IPS DF 4.7 (cell line): ENCODE measurements around the gene NXF3.
"Not testable (repeated sequence)": the region's sequence is repeated elsewhere in the genome, so short reads cannot be mapped to it uniquely, and the experiment has no call there.

ENCODE experiments used
- DNase-seq: peaks from one replicate; pipeline ENCODE4 v3.0.0-alpha.2; 2013; ENCODE audit warnings: low spot score; ENCODE audit errors: extremely low read depth

The NXF3 gene

GRCh38 chrX:103092942-103093341 is at the start of gene NXF3:
Gene NXF3 (minus strand): TSS chrX:103093143. CDS start chrX:103093023, 120 bp downstream.
- no peak for DNase-seq

DNA sequence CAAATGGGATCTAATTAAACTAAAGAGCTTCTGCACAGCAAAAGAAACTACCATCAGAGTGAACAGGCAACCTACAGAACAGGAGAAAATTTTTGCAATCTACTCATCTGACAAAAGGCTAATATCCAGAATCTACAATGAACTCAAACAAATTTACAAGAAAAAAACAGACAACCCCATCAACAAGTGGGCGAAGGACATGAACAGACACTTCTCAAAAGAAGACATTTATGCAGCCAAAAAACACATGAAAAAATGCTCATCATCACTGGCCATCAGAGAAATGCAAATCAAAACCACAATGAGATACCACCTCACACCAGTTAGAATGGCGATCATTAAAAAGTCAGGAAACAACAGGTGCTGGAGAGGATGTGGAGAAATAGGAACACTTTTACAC is 43.6 kb upstream of the NXF3 start:
- DNase-seq: not testable (repeated sequence)

DNA sequence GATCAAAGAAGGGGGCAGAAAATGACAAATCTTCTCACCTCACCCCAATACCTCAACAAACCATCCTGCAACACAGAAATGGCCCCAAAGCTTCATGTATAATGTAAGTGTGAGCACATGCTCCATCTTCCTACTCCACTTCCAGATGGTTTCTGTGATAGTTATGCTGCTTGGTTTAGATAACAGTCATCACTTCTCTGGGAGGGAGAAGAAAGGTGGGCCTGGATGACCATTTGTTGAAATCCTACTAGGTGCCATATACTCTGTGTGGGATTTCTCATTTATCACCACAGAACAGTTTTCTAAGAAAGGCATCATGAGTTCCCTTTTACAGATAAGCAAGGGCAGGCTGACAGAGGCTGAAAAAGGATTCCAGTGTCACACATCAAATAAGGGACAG is 31.3 kb upstream of the NXF3 start:
- DNase-seq: no peak

GRCh38 chrX:103120748-103121147 is 27.8 kb upstream of the NXF3 start:
- no peak for DNase-seq

DNA sequence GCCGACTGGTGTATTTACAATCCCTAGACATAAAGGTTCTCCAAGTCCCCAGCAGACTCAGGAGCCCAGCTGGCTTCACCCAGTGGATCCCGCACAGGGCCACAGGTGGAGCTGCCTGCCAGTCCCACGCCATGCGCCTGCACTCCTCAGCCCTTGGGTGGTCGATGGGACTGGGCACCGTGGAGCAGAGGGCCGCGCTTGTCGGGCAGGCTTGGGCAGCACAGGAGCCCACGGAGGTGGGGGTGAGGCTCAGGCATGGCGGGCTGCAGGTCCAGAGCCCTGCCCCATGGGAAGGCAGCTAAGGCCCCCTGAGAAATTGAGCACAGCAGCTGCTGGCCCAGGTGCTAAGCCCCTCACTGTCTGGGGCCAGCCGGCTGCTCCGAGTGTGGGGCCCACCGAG is 24.0 kb upstream of the NXF3 start:
- DNase-seq: not testable (repeated sequence)

DNA sequence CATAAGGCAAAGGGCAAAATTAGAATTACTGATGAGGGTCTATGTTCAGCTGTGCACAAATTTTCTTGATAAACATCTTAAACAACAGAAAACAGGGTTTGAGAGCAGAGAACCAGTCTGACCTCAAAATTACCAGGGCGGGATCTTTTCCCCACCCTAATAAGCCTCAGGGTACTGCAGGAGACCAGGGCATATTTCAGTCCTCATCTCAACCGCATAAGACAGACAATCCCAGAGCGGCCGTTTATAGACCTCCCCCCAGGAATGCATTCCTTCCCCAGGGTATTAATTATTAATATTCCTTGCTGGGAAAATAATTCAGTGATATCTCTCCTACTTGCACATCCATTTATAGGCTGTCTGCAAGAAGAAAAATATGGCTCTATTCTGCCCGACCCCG is 16.6 kb upstream of the NXF3 start:
- DNase-seq: not testable (repeated sequence)

- DNase-seq: no peak
These were observed 14.9 kb upstream of the NXF3 start for GRCh38 chrX:103107836-103108235.

DNA sequence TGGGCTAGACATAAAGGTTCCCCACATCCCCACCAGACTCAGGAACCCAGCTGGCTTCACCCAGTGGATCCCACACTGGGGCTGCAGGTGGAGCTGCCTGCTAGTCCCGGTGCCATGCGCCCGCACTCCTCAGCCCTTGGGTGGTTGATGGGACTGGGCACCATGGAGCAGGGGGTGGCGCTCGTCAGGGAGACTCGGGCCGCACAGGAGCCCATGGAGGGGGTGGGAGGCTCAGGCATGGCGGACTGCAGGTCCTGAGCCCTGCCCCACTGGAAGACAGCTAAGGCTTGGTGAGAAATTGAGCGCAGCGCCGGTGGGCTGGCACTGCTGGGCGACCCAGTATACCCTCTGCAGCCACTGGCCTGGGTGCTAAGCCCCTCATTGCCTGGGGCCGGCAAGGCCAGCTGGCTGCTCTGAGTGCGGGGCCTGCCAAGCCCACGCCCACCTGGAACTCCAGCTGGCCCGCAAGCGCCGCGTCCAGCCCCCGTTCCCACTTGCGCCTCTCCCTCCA is 14.3 kb upstream of the NXF3 start:
- DNase-seq: not testable (repeated sequence)

GRCh38 chrX:103104370-103104769 is 11.4 kb upstream of the NXF3 start:
- DNase-seq: not testable (repeated sequence)

GRCh38 chrX:103103866-103104265 is 10.9 kb upstream of the NXF3 start:
- DNase-seq: not testable (repeated sequence)

DNA sequence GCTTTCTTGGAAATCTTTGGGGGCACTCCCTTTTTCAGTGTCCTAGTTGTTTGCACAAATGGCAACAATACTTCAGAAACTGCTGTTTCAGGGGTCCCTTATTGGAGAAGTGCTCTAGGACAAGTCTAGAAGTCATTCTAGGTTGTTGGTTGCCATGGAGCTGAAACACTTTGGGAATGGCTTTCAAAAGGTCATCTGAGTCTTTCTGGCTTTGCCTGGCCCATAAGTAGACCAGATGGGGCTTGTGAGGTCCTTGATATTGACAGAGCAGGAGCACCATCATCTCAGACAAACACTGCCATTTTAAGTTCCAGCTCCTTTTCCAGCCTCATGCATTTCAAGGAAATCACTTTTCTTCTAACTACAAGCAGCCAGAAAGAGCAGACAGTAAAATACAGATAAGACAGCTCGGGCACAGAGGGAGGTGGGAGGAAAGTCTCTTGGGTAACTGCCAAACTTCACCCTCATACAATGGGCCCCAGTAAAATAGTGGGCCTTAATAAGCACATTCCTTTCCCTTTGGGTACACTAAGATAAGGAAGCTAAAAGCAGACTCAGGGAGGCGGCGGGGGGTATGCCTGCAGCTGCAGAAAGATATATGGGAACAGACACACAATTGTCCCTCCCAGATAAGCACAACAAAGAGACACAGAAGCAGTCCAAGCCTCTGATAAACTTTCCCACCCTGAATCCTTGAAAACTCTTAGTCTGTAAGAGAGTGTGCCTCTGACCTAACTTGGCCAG is 8.5 kb upstream of the NXF3 start:
- no peak for DNase-seq

DNA sequence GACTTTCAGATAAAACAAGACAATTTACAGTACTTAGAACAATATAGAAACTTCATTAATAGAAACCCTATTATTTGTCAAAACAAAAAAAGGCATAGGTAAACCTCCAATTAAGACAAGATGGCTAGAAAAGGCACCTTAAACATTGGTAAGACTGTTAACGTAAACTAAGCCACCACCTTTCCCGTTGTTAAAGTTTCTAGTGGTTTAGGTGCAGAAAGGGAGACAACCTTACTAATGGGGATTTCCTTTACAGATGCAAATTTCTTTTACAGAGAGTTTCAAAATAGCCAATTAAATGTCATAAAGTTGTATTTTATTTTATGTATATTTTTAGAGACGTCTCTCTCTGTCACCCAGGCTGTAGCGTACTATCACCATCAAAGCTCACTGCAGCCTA is 7.5 kb upstream of the NXF3 start:
- DNase-seq: no peak

DNA sequence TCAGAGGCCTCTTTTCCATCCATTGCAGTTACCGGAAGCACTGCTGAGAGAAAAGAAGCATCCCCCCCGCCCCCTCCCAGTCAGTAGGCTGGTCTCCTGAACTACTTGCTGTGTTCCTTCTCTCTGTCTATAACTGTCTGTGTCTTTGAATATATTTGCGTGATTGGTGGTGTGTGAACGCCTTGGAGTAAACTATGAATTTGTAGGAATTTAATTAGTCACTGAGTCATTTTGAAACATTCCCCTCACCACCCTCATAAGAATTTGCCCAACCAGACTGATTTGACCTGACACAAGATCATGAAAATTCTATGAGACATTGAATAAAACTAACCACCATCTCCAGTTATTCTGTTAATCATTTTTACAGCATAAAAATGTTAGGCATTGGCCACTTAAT is 6.7 kb upstream of the NXF3 start:
- no peak for DNase-seq

GRCh38 chrX:103098488-103098887 is 5.5 kb upstream of the NXF3 start:
- DNase-seq: no peak

DNA sequence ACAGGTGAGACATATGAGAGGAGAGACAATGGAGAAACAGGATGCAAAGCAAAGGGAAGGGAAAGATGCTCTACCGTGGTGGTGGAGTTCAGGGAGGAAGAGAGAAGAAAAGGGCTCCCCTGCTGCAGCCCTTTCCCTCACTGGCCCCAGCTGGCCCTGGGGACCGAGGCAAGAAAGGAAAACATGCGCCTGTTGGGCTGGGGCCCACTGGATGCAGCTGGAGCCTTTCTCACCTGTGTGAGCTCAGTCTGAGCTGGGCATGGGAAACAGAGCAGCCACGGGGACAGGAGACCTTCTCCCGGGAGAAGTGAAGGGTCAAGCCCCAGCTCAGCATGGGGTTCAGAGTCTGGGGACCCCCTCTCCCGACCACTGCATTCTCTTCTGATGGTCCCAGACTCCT is 11.9 kb downstream of the NXF3 start:
- no peak for DNase-seq

GRCh38 chrX:103073467-103073866 is 19.5 kb downstream of the NXF3 start:
- no peak for DNase-seq

DNA sequence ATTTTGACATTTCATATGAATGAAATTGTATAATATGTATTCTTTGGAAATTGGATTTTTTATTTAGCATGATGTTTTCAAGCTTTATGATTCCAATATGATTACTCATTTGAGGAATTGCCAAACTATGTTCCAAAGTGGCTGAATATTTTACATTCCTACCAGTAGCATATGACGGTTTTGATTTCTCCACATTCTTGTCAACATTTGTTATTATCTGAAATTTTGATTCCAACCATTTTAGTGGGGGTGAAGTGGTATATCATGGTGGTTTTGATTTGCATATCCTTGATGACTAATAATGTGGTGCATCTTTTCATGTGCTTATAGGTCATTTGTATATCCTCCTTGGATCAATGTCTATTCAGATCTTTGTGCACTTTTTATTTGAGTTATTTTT is 26.3 kb downstream of the NXF3 start:
- no peak for DNase-seq

- no peak for DNase-seq
These were observed 29.0 kb downstream of the NXF3 start, which contains the start of gene BEX1 for GRCh38 chrX:103063918-103064434. Gene BEX1 (minus strand): TSS chrX:103064171. CDS start chrX:103063274, 897 bp downstream.

DNA sequence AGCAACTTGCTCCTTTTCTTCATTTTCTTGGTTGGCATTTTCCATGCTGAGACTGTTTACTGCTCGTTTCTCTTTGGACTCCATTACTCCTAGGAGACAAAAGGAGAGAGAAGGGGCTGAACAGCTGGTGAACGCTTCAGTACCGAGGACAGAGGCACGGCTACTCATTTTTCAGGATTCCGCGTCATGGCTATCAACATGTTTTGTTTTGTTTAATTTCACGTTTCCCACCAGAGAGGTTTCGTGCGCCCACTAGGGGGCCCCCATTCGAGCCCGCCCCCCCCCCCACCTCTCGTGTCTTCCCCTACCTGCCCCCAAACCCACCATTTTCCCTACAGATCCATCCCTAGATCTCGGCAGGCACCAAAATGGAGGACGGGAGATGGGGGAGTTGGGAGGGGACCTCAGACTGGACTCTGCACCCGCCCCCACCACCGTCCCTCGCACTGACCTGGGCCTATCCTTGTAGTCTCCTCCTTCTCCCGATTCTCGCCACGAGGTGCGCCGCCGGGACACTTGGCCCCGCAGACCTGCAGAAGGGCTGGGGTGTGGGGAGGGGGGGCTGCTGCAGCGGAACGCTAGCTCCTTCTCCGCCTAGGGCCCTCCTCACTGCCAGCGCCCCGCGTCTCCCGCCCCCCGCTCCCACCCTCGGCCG is 29.6 kb downstream of the NXF3 start:
- DNase-seq: no peak

GRCh38 chrX:103061486-103061885 is 31.5 kb downstream of the NXF3 start:
- DNase-seq: no peak

GRCh38 chrX:103056902-103057301 is 36.0 kb downstream of the NXF3 start:
- DNase-seq: no peak

GRCh38 chrX:103052625-103053024 is 40.3 kb downstream of the NXF3 start:
- DNase-seq: no peak
